NCI-H2227 (cell line): ENCODE results near the gene MAGEA8.
"Not testable (repeated sequence)": the region's sequence is repeated elsewhere in the genome, so short reads cannot be mapped to it uniquely, and the experiment has no call there.

Source experiments
- DNase-seq: peaks from one replicate; lab custom pipeline; 2025; ENCODE audit not compliant: unreplicated experiment; lab: John Stamatoyannopoulos, UW

MAGEA8 gene

GRCh38 chrX:149903889-149904748, 23.1 kb downstream of the MAGEA8 start:
- DNase-seq = no peak

- no peak for DNase-seq
These were observed 27.3 kb downstream of the MAGEA8 start for GRCh38 chrX:149908308-149908707.

- no peak for DNase-seq
These were observed 27.7 kb downstream of the MAGEA8 start for GRCh38 chrX:149908727-149909126.

- DNase-seq = no peak
These were observed 28.6 kb downstream of the MAGEA8 start for GRCh38 chrX:149909324-149910177.

- DNase-seq = no peak
These were observed 29.3 kb downstream of the MAGEA8 start for GRCh38 chrX:149910178-149910695.

GRCh38 chrX:149916745-149917392, 35.9 kb downstream of the MAGEA8 start:
- DNase-seq = no peak

- DNase-seq = not testable (repeated sequence)
These were observed 42.9 kb downstream of the MAGEA8 start for GRCh38 chrX:149923836-149924235.

- DNase-seq = not testable (repeated sequence)
These were observed 43.5 kb downstream of the MAGEA8 start for GRCh38 chrX:149924434-149924833.

- not testable (repeated sequence) for DNase-seq
These were observed 46.4 kb downstream of the MAGEA8 start for GRCh38 chrX:149927245-149927963.

- DNase-seq = not testable (repeated sequence)
These were observed 46.9 kb downstream of the MAGEA8 start for GRCh38 chrX:149927964-149928258.

- DNase-seq = not testable (repeated sequence)
These were observed 47.7 kb downstream of the MAGEA8 start for GRCh38 chrX:149928635-149929034.

- not testable (repeated sequence) for DNase-seq
These were observed 48.4 kb downstream of the MAGEA8 start, which contains the start of gene HSFX4 for GRCh38 chrX:149929400-149929799. HSFX4 (plus strand) TSS chrX:149929573; CDS start chrX:149929645, 72 bp downstream.

- DNase-seq = not testable (repeated sequence)
These were observed 50.4 kb downstream of the MAGEA8 start for GRCh38 chrX:149931355-149931754.

GRCh38 chrX:149932150-149932549, 51.2 kb downstream of the MAGEA8 start:
- not testable (repeated sequence) for DNase-seq

- DNase-seq = not testable (repeated sequence)
These were observed 52.0 kb downstream of the MAGEA8 start for GRCh38 chrX:149932970-149933369.

- DNase-seq = not testable (repeated sequence)
These were observed 52.6 kb downstream of the MAGEA8 start for GRCh38 chrX:149933547-149933946.
